CD4-positive, alpha-beta T cell treated with Interleukin-10 for 1 hour (primary cell): ENCODE data around the gene SPAG8.

ENCODE experiments used
- DNase-seq: peaks from one replicate; pipeline ENCODE4 v3.0.0-alpha.2; 2020

The SPAG8 gene

GRCh38 chr9:35812025-35812602 is at the start of gene SPAG8:
Gene SPAG8 (minus strand): TSS chr9:35812262. CDS start chr9:35812147, 115 bp downstream.
- DNase-seq, result peak; percentile 98

- DNase-seq, result no peak
These were observed 49.3 kb upstream of the SPAG8 start for GRCh38 chr9:35861161-35861897.

- DNase-seq, result no peak
These were observed 47.9 kb upstream of the SPAG8 start for GRCh38 chr9:35859990-35860339.

- peak; percentile 10 for DNase-seq
These were observed 47.4 kb upstream of the SPAG8 start for GRCh38 chr9:35859310-35859989.

GRCh38 chr9:35858458-35858857 is 46.4 kb upstream of the SPAG8 start:
- no peak for DNase-seq

GRCh38 chr9:35856882-35857281 is 44.8 kb upstream of the SPAG8 start:
- no peak for DNase-seq

- no peak for DNase-seq
These were observed 44.1 kb upstream of the SPAG8 start for GRCh38 chr9:35856206-35856605.

GRCh38 chr9:35854091-35854762 is 42.2 kb upstream of the SPAG8 start:
- DNase-seq, result no peak

GRCh38 chr9:35852876-35853865 is 41.1 kb upstream of the SPAG8 start:
- DNase-seq, result no peak

GRCh38 chr9:35852267-35852815 is 40.3 kb upstream of the SPAG8 start:
- DNase-seq, result no peak

GRCh38 chr9:35847792-35848572 is 35.9 kb upstream of the SPAG8 start:
- no peak for DNase-seq

- DNase-seq, result no peak
These were observed 34.0 kb upstream of the SPAG8 start for GRCh38 chr9:35845824-35846771.

GRCh38 chr9:35844628-35845270 is 32.7 kb upstream of the SPAG8 start:
- peak; percentile 58 for DNase-seq

- DNase-seq, result no peak
These were observed 30.7 kb upstream of the SPAG8 start for GRCh38 chr9:35842795-35843194.

- no peak for DNase-seq
These were observed 30.1 kb upstream of the SPAG8 start for GRCh38 chr9:35842020-35842745.

- no peak for DNase-seq
These were observed 29.5 kb upstream of the SPAG8 start for GRCh38 chr9:35841645-35841900.

- no peak for DNase-seq
These were observed 29.0 kb upstream of the SPAG8 start for GRCh38 chr9:35840881-35841644.

- no peak for DNase-seq
These were observed 27.9 kb upstream of the SPAG8 start for GRCh38 chr9:35839926-35840325.
